Astrocyte (in vitro differentiated cells and primary cell): ENCODE data around the gene COPB2.

Experiments used
- EZH2 ChIP-seq: IDR thresholded peaks from 2 replicates; pipeline ENCODE4 v1.6.1; 2012; ENCODE audit warnings: mild to moderate bottlenecking, low read length, inconsistent platforms; ENCODE audit not compliant: insufficient read depth
- TF ChIP-seq, protein P1 (sequence below): IDR thresholded peaks from 2 replicates; pipeline ENCODE4 v1.5.1; 2011; ENCODE audit warnings: low read depth, mild to moderate bottlenecking, inconsistent platforms, low read length, moderate library complexity; ENCODE audit not compliant: insufficient read depth

DNA sequence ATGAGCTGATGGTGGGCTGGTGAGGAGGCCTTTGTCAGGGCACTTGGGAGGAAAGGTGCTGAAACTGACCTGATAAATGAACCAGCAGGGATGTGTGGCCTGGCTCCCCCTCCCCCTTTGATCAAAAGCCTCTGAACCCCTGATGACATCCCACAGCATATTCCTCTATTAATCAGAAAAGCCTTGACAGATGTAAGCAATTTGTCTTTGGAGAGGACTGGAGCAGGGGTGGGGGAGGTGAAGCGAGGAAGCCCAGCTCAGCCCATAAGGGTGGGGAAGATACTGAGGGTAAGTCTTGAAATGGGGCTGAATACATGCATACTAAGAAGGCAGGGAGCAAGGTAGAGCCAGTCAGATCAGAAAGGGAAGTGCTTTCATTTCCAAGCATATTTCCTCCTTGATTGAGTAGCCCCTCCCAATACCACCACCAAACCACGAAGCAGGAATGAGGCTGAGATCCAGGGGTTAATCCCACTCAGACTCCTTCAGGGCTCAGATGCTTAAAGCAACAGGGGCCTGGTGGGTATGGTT is 80.3 kb downstream of the COPB2 start:
- TF ChIP-seq, protein P1, sequence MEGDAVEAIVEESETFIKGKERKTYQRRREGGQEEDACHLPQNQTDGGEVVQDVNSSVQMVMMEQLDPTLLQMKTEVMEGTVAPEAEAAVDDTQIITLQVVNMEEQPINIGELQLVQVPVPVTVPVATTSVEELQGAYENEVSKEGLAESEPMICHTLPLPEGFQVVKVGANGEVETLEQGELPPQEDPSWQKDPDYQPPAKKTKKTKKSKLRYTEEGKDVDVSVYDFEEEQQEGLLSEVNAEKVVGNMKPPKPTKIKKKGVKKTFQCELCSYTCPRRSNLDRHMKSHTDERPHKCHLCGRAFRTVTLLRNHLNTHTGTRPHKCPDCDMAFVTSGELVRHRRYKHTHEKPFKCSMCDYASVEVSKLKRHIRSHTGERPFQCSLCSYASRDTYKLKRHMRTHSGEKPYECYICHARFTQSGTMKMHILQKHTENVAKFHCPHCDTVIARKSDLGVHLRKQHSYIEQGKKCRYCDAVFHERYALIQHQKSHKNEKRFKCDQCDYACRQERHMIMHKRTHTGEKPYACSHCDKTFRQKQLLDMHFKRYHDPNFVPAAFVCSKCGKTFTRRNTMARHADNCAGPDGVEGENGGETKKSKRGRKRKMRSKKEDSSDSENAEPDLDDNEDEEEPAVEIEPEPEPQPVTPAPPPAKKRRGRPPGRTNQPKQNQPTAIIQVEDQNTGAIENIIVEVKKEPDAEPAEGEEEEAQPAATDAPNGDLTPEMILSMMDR = no peak
- no peak for TF ChIP-seq EZH2
